GM19452 (cell line): Measurements from ENCODE around the gene GPR107.

Experiments used
- ATAC-seq: cut with Tn5 transposase; IDR thresholded peaks from one replicate; pipeline ENCODE4 v1.9.1; 2021; ENCODE audit not compliant: unreplicated experiment

The GPR107 gene

DNA sequence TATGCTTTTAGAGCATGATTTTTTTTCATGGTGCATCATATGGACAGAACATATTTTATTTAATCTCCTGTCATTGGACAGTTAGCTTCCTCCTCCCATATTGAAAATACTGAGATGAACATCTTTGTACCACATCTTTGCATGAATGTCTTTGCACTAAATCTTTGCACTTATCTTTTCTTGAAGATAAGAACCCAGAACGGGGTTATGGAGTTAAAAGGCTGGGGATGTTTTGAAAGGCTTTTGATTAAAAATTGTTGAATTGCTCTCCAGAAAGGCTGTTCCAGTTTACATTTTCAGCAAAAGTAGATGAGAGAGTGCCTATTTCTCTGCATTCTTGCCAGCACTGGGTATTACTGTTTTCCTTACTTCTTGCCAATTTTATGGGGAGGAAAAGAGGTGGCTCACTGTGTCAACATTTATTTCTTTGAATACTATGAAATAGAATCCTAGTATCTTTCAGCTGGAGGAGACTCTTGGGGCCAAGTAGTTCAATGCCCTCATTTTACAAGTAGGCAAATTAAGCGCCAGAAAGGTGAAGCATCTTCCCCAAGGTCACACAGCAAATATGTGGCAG is 125.7 kb downstream of the GPR107 start:
- no peak for ATAC-seq

GRCh38 chr9:130180516-130180915 is 126.8 kb downstream of the GPR107 start:
- ATAC-seq = no peak

DNA sequence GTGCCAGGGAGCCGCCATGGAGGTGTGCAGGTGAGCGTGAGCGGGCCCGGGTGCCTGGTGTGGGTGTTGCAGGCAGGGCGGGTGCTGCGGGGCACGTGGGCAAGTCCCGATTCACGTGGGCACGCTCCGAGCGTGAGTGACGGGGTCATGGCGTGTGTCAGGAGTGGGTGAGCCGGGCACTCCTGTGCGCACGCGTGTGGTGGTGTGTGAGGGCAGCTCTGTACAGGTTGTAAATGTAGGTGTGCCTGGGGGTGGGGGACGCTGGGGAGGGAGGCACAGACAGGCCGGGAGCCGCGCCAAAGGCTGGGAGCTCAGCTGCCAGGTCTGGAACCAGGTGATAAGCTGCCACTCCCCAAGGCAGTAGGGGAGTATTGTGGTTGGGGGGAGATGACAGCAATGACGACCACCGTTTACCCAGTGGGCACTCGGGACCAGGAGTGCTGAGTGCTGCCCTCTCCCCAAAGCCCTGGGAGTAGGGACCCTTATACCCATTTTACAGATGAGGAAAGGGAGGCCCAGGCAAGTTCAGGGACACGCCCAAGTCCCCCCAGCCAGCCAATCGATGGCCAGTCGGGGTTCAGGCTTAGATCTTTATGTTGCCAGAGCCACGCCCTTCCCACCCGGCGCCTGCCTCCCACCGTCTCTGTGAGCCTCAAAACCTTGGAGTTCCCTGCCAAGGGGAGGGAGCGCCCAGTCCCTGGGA is 128.1 kb downstream of the GPR107 start:
- no peak for ATAC-seq

- ATAC-seq = no peak
Observed at GRCh38 chr9:130182381-130182909, 128.7 kb downstream of the GPR107 start.

GRCh38 chr9:130183133-130183762 is 129.5 kb downstream of the GPR107 start:
- ATAC-seq = no peak

GRCh38 chr9:130185017-130185416 is 131.3 kb downstream of the GPR107 start:
- ATAC-seq = no peak

DNA sequence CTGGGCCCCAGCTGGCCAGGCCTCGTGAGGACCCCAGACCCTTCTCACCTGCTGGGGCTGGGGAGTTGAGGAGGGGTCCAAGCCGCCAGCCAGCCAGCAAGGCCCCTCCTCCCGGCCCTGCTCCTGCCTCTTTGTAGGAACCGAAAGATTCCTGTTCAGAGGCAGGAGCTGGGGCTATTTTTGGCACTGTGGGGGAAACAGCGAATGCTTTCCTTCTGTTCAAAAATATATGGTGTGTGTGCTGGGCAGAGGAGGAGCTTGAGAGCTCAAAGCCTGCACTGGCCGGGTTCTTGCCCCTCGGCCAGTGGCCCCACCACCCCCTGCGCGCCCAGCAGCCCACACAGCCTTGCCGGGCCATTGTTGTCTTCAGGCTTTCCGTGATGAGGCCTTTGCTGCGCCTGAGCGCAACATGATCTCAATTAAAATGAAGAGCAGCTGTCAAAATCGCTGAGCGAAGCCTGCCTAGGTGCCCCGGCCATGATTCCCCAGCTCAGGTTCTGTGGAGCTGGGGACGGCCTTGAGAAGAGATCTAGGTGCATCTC is 131.9 kb downstream of the GPR107 start:
- no peak for ATAC-seq

- ATAC-seq = no peak
Observed at GRCh38 chr9:130186051-130186450, 132.3 kb downstream of the GPR107 start.

GRCh38 chr9:130186839-130187522 is 133.3 kb downstream of the GPR107 start:
- ATAC-seq = no peak

- ATAC-seq = no peak
Observed at GRCh38 chr9:130187523-130187846, 133.8 kb downstream of the GPR107 start.

DNA sequence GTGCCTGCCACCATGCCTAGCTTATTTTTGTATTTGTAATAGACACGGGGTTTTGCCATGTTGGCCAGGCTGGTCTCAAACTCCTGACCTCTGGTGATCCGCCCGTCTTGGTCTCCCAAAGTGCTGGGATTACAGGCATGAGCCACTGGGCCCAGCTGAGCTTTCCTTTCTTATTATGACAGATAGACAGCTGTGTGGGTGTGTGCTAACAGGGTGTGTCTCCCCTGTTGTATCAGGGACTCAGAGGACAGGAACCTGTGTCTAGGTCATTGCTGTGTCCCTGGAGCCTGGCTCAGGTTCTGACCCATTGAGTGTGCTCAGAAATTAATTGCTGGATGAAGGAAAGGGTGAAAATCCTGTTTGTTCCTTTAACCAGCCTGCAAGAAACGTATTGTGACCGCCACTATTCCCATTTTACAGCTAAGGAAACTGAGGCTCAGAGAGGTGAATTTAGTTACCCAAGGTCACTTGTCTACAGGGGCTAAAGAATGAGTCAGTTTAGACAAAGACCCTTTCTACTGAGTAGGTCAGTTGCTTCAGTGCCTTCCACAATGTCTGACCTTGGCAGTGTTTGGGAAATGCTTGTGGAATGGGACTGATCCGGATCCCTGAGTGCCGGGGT is 135.3 kb downstream of the GPR107 start:
- ATAC-seq = no peak
